HepG2 (cell line): ENCODE data around the gene C14orf119. TPM values are rescaled to one million over a fixed set of nuclear protein-coding genes. Genes with fewer than 3 reads are reported as not detected.

Source experiments
- DNMT1 ChIP-seq: sonication (generic); formaldehyde crosslinking; IDR thresholded peaks from 2 replicates; pipeline ENCODE4 v1.5.1; 2020; ENCODE audit warnings: mild to moderate bottlenecking, missing genetic modification reagents
- ETV5 ChIP-seq: IDR thresholded peaks from 2 replicates; pipeline ENCODE4 v1.6.1; 2018; ENCODE audit warnings: missing biosample characterization, missing genetic modification reagents, inconsistent platforms, borderline replicate concordance
- HMGA1 ChIP-seq: sonication (generic); formaldehyde crosslinking; conservative IDR thresholded peaks from 2 replicates; pipeline ENCODE4 v1.4.0; 2020; ENCODE audit warnings: missing genetic modification reagents
- IKZF4 ChIP-seq: sonication (generic); formaldehyde crosslinking; IDR thresholded peaks from 2 replicates; pipeline ENCODE4 v1.5.1; 2020; ENCODE audit warnings: borderline replicate concordance, mild to moderate bottlenecking, low read depth, missing genetic modification reagents; ENCODE audit errors: not compliant biosample characterization
- ISL2 ChIP-seq: sonication (generic); formaldehyde crosslinking; IDR thresholded peaks from 2 replicates; pipeline ENCODE4 v1.5.0; 2020; ENCODE audit warnings: missing genetic modification reagents
- KMT2A ChIP-seq: sonication (generic); formaldehyde crosslinking; IDR thresholded peaks from 2 replicates; pipeline ENCODE4 v1.4.0; 2020; ENCODE audit warnings: missing genetic modification reagents
- NFATC3 ChIP-seq: sonication (generic); formaldehyde crosslinking; IDR thresholded peaks from 2 replicates; pipeline ENCODE4 v1.5.1; 2020; ENCODE audit warnings: mild to moderate bottlenecking, missing genetic modification reagents
- TBX2 ChIP-seq: sonication (generic); formaldehyde crosslinking; IDR thresholded peaks from 2 replicates; pipeline ENCODE4 v1.5.0; 2020; ENCODE audit warnings: missing genetic modification reagents, mild to moderate bottlenecking, borderline replicate concordance
- ZFYVE20 ChIP-seq: sonication (generic); formaldehyde crosslinking; IDR thresholded peaks from 2 replicates; pipeline ENCODE4 v1.8.0; 2023; ENCODE audit warnings: low read depth, mild to moderate bottlenecking, moderate library complexity, missing genetic modification reagents, borderline replicate concordance
- ZNF556 ChIP-seq: sonication (generic); formaldehyde crosslinking; IDR thresholded peaks from 2 replicates; pipeline ENCODE4 v1.4.0; 2020; ENCODE audit warnings: mild to moderate bottlenecking, missing genetic modification reagents, borderline replicate concordance
- ZNF562 ChIP-seq: sonication (generic); formaldehyde crosslinking; IDR thresholded peaks from 2 replicates; pipeline ENCODE4 v1.8.0; 2022; ENCODE audit warnings: missing genetic modification reagents, borderline replicate concordance
- ZNF850 ChIP-seq: sonication (generic); formaldehyde crosslinking; conservative IDR thresholded peaks from 2 replicates; pipeline ENCODE4 v1.9.0; 2021; ENCODE audit warnings: mild to moderate bottlenecking, missing genetic modification reagents
- polyA plus RNA-seq, 8 experiments: library from polyadenylated mRNA; depleted of rRNA in 3 of 8; stranded (reverse) in 7 of 8; unstranded in 1 of 8; fragments of >200 nt; fragmentation: Illumina TruSeq in 4 of 8; extraction: Trizol in 4 of 8; gene quantifications; 2 replicates each; pipeline versions ENCODE4 v1.2.1 to v1.2.3, GENCODE V29; 2011 to 2016; ENCODE audit warnings: low read depth in 4 of 8, missing spikeins in 1 of 8, mixed read lengths in 1 of 8; ENCODE audit not compliant: insufficient read depth in 1 of 8
- total RNA-seq, 5 experiments: library from RNA; depleted of rRNA; stranded (reverse); fragments of >200 nt; fragmentation: Illumina TruSeq; extraction: Trizol; gene quantifications; 2 replicates each; pipeline ENCODE4 v1.2.3, GENCODE V29; 2016; ENCODE audit warnings: low read depth in 1 of 5
- TF ChIP-seq, protein P1 (sequence below), 2 experiments: sonication (generic) in 1 of 2; formaldehyde crosslinking in 1 of 2; IDR thresholded peaks; 2 replicates each; pipeline versions ENCODE4 v1.5.1 to v1.6.1; 2011 to 2020; ENCODE audit warnings: borderline replicate concordance in 1 of 2, low read depth in 1 of 2, low read length in 1 of 2, mild to moderate bottlenecking in 1 of 2, missing genetic modification reagents in 1 of 2, moderate library complexity in 1 of 2
- TF ChIP-seq, protein P2 (sequence below): sonication (generic); formaldehyde crosslinking; IDR thresholded peaks from 2 replicates; pipeline ENCODE4 v1.8.1; 2023; ENCODE audit warnings: missing genetic modification reagents, inconsistent platforms, borderline replicate concordance
- TF ChIP-seq, protein P3 (sequence below): sonication (generic); formaldehyde crosslinking; IDR thresholded peaks from 2 replicates; pipeline ENCODE4 v1.9.0; 2021; ENCODE audit warnings: missing genetic modification reagents, borderline replicate concordance
- TF ChIP-seq, protein P4 (sequence below): sonication (generic); formaldehyde crosslinking; IDR thresholded peaks from 2 replicates; pipeline ENCODE4 v1.5.1; 2020; ENCODE audit warnings: missing genetic modification reagents, mild to moderate bottlenecking, borderline replicate concordance
- TF ChIP-seq, protein P5 (sequence below): sonication (generic); formaldehyde crosslinking; IDR thresholded peaks from 2 replicates; pipeline ENCODE4 v1.8.1; 2022; ENCODE audit warnings: mild to moderate bottlenecking, missing genetic modification reagents
- TF ChIP-seq, protein P6 (sequence below): sonication (generic); formaldehyde crosslinking; IDR thresholded peaks from 2 replicates; pipeline ENCODE4 v1.4.0; 2020; ENCODE audit warnings: missing genetic modification reagents, borderline replicate concordance

The C14orf119 gene
- total and polyA plus RNA-seq, 2 of the 13 experiments (the other 11 are each of a cell fraction or from before 2014, with no cell fraction given), result 117 to 206 TPM

DNA sequence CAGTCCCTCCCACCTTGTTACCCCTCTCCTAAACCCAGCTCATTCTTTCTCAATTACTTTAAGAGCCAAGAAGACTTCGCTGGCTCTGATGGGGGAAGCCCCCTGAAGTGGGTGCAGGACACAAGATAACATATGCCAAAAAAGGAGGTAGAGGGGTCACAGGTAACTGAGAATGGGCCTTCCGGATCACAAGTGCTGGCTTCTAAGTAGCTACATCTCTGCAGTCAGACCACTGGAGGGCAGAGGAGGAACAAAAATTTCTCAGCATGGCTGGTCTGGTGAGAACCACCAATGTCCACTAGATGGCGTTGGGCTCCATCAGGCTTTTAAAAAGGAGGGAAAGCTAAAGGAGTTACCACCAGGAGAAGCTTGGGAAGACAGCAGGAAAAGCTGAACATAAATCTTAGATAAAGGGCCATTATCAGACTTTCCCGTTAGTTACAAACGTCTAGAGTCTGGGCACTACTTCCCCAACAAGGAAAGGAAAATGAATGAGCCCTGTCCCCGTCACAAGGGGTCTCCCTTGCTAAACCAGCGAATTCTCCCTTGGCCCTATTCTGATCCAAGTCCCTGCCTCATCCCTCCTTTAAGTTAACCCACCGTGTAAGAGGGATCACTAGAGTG lies 26.4 kb upstream of the C14orf119 start (continued):
- TF ChIP-seq, protein P1, sequence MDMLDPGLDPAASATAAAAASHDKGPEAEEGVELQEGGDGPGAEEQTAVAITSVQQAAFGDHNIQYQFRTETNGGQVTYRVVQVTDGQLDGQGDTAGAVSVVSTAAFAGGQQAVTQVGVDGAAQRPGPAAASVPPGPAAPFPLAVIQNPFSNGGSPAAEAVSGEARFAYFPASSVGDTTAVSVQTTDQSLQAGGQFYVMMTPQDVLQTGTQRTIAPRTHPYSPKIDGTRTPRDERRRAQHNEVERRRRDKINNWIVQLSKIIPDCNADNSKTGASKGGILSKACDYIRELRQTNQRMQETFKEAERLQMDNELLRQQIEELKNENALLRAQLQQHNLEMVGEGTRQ (IDR thresholded peaks at IDR 0.05; ENCODE audit: low read depth, low read length), result no peak
- TF ChIP-seq, protein P1 (CRISPR knock-in tag; IDR thresholded peaks at IDR 0.05; ENCODE audit: borderline replicate concordance), result no peak
- TF ChIP-seq ZNF562 (CRISPR knock-in tag) (no peak), ETV5 (CRISPR knock-in tag) (peak; percentile 54; the same call in 1 of the 2 replicates), DNMT1 (CRISPR knock-in tag) (no peak), HMGA1 (CRISPR knock-in tag) (no peak), ZFYVE20 (CRISPR knock-in tag) (no peak), ZNF556 (peak; percentile 43; the same call in 1 of the 2 replicates), KMT2A (peak; percentile 50; the same call in 1 of the 2 replicates), IKZF4 (CRISPR knock-in tag) (no peak), ZNF850 (no peak), TBX2 (no peak), NFATC3 (CRISPR knock-in tag) (no peak), ISL2 (CRISPR knock-in tag) (peak; percentile 71)
- TF ChIP-seq, protein P2, sequence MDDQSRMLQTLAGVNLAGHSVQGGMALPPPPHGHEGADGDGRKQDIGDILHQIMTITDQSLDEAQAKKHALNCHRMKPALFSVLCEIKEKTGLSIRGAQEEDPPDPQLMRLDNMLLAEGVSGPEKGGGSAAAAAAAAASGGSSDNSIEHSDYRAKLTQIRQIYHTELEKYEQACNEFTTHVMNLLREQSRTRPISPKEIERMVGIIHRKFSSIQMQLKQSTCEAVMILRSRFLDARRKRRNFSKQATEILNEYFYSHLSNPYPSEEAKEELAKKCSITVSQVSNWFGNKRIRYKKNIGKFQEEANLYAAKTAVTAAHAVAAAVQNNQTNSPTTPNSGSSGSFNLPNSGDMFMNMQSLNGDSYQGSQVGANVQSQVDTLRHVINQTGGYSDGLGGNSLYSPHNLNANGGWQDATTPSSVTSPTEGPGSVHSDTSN (CRISPR knock-in tag), result no peak
- TF ChIP-seq, protein P3, sequence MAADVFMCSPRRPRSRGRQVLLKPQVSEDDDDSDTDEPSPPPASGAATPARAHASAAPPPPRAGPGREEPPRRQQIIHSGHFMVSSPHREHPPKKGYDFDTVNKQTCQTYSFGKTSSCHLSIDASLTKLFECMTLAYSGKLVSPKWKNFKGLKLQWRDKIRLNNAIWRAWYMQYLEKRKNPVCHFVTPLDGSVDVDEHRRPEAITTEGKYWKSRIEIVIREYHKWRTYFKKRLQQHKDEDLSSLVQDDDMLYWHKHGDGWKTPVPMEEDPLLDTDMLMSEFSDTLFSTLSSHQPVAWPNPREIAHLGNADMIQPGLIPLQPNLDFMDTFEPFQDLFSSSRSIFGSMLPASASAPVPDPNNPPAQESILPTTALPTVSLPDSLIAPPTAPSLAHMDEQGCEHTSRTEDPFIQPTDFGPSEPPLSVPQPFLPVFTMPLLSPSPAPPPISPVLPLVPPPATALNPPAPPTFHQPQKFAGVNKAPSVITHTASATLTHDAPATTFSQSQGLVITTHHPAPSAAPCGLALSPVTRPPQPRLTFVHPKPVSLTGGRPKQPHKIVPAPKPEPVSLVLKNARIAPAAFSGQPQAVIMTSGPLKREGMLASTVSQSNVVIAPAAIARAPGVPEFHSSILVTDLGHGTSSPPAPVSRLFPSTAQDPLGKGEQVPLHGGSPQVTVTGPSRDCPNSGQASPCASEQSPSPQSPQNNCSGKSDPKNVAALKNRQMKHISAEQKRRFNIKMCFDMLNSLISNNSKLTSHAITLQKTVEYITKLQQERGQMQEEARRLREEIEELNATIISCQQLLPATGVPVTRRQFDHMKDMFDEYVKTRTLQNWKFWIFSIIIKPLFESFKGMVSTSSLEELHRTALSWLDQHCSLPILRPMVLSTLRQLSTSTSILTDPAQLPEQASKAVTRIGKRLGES (CRISPR knock-in tag), result no peak
- TF ChIP-seq, protein P4, sequence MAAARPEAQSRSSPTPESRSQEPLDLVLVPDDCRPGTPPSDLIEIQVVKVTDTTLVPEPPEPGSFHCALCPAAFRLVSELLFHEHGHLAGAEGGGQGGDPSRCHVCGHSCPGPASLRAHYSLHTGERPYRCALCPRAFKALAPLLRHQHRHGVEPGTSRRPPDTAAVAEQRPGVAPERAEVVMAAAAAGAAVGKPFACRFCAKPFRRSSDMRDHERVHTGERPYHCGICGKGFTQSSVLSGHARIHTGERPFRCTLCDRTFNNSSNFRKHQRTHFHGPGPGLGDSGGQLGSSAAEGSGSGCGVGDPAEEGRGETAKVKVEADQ (CRISPR knock-in tag), result no peak
- TF ChIP-seq, protein P5, sequence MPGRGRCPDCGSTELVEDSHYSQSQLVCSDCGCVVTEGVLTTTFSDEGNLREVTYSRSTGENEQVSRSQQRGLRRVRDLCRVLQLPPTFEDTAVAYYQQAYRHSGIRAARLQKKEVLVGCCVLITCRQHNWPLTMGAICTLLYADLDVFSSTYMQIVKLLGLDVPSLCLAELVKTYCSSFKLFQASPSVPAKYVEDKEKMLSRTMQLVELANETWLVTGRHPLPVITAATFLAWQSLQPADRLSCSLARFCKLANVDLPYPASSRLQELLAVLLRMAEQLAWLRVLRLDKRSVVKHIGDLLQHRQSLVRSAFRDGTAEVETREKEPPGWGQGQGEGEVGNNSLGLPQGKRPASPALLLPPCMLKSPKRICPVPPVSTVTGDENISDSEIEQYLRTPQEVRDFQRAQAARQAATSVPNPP (CRISPR knock-in tag), result no peak
- TF ChIP-seq, protein P6, sequence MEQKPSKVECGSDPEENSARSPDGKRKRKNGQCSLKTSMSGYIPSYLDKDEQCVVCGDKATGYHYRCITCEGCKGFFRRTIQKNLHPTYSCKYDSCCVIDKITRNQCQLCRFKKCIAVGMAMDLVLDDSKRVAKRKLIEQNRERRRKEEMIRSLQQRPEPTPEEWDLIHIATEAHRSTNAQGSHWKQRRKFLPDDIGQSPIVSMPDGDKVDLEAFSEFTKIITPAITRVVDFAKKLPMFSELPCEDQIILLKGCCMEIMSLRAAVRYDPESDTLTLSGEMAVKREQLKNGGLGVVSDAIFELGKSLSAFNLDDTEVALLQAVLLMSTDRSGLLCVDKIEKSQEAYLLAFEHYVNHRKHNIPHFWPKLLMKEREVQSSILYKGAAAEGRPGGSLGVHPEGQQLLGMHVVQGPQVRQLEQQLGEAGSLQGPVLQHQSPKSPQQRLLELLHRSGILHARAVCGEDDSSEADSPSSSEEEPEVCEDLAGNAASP (CRISPR knock-in tag), result peak; percentile 69
